Subcutaneous abdominal adipose tissue (tissue), 5 donors: ENCODE measurements around the gene POU6F2.

ENCODE experiments used
- H3K27ac ChIP-seq: one replicate; pipeline ENCODE4 v1.7.0; 2013; ENCODE audit warnings: low read depth, mild to moderate bottlenecking, inconsistent platforms, low read length, moderate library complexity
- H3K27me3 ChIP-seq, 5 donors: one replicate each; pipeline ENCODE4 v1.7.0; 2013; ENCODE audit warnings: low read length in 5 of 5, inconsistent platforms in 1 of 5; ENCODE audit not compliant: control insufficient read depth in 5 of 5, insufficient read depth in 4 of 5
- H3K36me3 ChIP-seq, 5 donors: one replicate each; pipeline ENCODE4 v1.7.0; 2013; ENCODE audit warnings: low read length in 5 of 5; ENCODE audit not compliant: control insufficient read depth in 5 of 5, insufficient read depth in 5 of 5
- H3K4me1 ChIP-seq, 5 donors: one replicate each; pipeline ENCODE4 v1.7.0; 2013; ENCODE audit warnings: low read length in 5 of 5, mild to moderate bottlenecking in 3 of 5, moderate library complexity in 1 of 5; ENCODE audit not compliant: control insufficient read depth in 5 of 5, insufficient read depth in 5 of 5
- H3K4me3 ChIP-seq, 5 donors: one replicate each; pipeline ENCODE4 v1.7.0; 2013; ENCODE audit warnings: low read length in 5 of 5, low read depth in 1 of 5
- H3K9ac ChIP-seq, 5 donors: one replicate each; pipeline ENCODE4 v1.7.0; 2013; ENCODE audit warnings: low read length in 5 of 5, mild to moderate bottlenecking in 4 of 5, moderate library complexity in 3 of 5
- H3K9me3 ChIP-seq, 5 donors: one replicate each; pipeline ENCODE4 v1.7.0; 2013; ENCODE audit warnings: low read length in 5 of 5; ENCODE audit not compliant: control insufficient read depth in 5 of 5
- donor health status: healthy.
- donor health status: healthy.
- donor health status: healthy.
- donor health status: healthy.
- donor health status: healthy.

POU6F2 gene

GRCh38 chr7:39338716-39339115 is 361.0 kb downstream of the POU6F2 start:
- Histone ChIP-seq H3K36me3 (no peaks in the 10 kb centered on the region), H3K4me3 (no peak overlapping the region), H3K27ac (no peak overlapping the region), H3K9ac (no peak overlapping the region), H3K4me1 (no peaks in the 10 kb centered on the region), H3K27me3 (no peaks in the 10 kb centered on the region), H3K9me3 (no peaks in the 10 kb centered on the region)

DNA sequence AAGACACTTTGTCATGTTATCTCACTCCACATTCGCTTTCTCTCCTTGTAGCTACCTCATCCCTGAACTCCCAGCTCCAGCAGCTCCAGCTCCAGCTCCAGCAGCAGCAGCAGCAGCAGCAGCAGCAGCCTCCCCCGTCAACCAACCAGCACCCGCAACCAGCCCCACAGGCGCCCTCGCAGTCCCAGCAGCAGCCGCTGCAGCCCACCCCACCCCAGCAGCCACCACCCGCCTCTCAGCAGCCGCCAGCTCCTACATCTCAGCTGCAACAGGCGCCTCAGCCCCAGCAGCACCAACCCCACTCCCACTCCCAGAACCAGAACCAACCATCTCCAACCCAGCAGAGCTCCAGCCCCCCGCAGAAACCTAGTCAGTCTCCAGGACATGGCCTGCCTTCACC is 361.9 kb downstream of the POU6F2 start:
- Histone ChIP-seq H3K36me3 (no peaks in the 10 kb centered on the region), H3K9ac (no peak overlapping the region), H3K27me3 (no peaks in the 10 kb centered on the region), H3K27ac (no peak overlapping the region), H3K9me3 (no peaks in the 10 kb centered on the region), H3K4me3 (no peak overlapping the region), H3K4me1 (no peaks in the 10 kb centered on the region)

DNA sequence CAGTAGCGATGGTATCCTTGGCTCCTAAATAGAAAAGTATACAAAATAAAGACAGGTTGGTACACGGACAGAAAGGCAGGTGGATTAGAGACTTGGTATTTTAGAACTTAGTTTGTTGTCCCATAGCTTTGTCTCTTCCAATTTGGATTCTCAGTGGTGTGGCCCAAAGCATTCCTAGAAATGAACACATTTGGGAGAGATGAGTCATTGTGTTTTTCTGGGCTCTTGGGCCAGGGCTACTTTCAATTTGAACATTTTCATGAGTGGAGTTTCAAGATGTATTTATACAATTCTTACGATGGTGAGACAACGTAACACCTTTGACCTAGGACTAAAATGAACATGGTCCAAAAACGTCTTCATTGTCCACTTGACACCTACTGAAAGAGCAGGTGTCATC is 363.4 kb downstream of the POU6F2 start:
- Histone ChIP-seq H3K4me3 (no peak overlapping the region), H3K9me3 (no peaks in the 10 kb centered on the region), H3K36me3 (no peaks in the 10 kb centered on the region), H3K27ac (no peak overlapping the region), H3K4me1 (no peaks in the 10 kb centered on the region), H3K27me3 (no peaks in the 10 kb centered on the region), H3K9ac (no peak overlapping the region)

DNA sequence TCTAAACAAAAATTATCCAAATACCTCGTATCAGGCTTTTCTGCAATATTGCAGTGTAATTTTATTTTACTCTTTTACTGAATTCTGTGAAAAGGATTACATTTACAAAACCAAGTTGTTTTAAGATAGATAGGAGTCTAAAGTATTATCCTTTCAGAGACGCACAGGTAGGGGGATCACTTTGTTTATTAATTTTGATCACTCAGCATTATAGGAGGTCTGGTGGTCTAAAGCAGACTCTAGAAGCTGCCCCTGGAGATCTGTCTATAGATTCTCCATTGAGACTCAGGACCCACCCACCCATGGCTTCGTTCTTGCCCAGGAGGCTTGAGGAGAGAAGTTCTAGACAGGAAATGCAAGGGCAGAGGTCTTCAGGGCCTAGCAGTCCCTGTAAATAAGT is 365.1 kb downstream of the POU6F2 start:
- Histone ChIP-seq H3K36me3 (no peaks in the 10 kb centered on the region), H3K9me3 (no peaks in the 10 kb centered on the region), H3K9ac (no peak overlapping the region), H3K27me3 (no peaks in the 10 kb centered on the region), H3K4me1 (no peaks in the 10 kb centered on the region), H3K4me3 (no peak overlapping the region), H3K27ac (no peak overlapping the region)

- peaks cover 0 to 4% (median 0%) of the 10 kb centered on the region in 5 donors for H3K27me3 ChIP-seq
- H3K4me1 ChIP-seq: no peaks in the 10 kb centered on the region
- H3K9me3 ChIP-seq: no peaks in the 10 kb centered on the region
- no peak overlapping the region for H3K9ac ChIP-seq
- H3K27ac ChIP-seq: no peak overlapping the region
- no peaks in the 10 kb centered on the region for H3K36me3 ChIP-seq
- no peak overlapping the region for H3K4me3 ChIP-seq
Observed at GRCh38 chr7:39349452-39350123, 371.9 kb downstream of the POU6F2 start.

GRCh38 chr7:39353615-39354376 is 376.1 kb downstream of the POU6F2 start:
- Histone ChIP-seq H3K27ac (no peak overlapping the region), H3K4me1 (no peaks in the 10 kb centered on the region), H3K27me3 (peaks cover 0 to 4% (median 0%) of the 10 kb centered on the region in 5 donors), H3K36me3 (no peaks in the 10 kb centered on the region), H3K4me3 (no peak overlapping the region), H3K9ac (no peak overlapping the region), H3K9me3 (no peaks in the 10 kb centered on the region)

DNA sequence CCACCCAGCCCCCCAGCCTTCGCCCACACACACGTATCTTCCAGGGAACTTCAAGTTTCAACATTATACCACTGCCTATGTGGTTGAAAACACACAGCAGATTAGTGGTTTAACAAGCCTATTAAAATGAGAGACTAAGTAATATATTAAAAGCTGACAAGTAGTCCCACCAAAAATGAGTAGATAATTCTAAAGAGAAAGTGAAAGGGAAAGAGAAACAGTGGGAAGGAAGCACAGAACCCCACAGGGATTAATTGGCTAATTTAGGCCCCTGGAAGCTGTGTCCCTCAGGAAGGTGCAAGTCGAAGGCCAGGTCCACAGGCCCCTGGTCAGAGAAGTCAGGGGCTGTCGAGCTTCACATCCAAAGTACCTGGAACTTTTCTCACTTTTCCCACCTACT is 378.0 kb downstream of the POU6F2 start:
- no peak overlapping the region for H3K9ac ChIP-seq
- H3K27me3 ChIP-seq: no peaks in the 10 kb centered on the region

GRCh38 chr7:39356172-39356925 is 378.6 kb downstream of the POU6F2 start:
- Histone ChIP-seq H3K36me3 (no peaks in the 10 kb centered on the region), H3K4me1 (no peaks in the 10 kb centered on the region), H3K27me3 (no peaks in the 10 kb centered on the region), H3K27ac (no peak overlapping the region), H3K9me3 (no peaks in the 10 kb centered on the region), H3K9ac (no peak overlapping the region), H3K4me3 (no peak overlapping the region)

More for the DNA sequence above, 378.0 kb downstream of the POU6F2 start:
- Histone ChIP-seq H3K9me3 (no peaks in the 10 kb centered on the region), H3K36me3 (no peaks in the 10 kb centered on the region), H3K4me1 (no peaks in the 10 kb centered on the region), H3K27ac (no peak overlapping the region), H3K4me3 (no peak overlapping the region)

- Histone ChIP-seq H3K4me3 (no peak overlapping the region), H3K9me3 (no peaks in the 10 kb centered on the region), H3K36me3 (no peaks in the 10 kb centered on the region), H3K27me3 (no peaks in the 10 kb centered on the region), H3K9ac (no peak overlapping the region), H3K27ac (no peak overlapping the region), H3K4me1 (no peaks in the 10 kb centered on the region)
Observed at GRCh38 chr7:39357648-39358047, 379.9 kb downstream of the POU6F2 start.

GRCh38 chr7:39360038-39360437 is 382.3 kb downstream of the POU6F2 start:
- H3K9me3 ChIP-seq: no peaks in the 10 kb centered on the region
- no peak overlapping the region for H3K9ac ChIP-seq
- H3K4me1 ChIP-seq: no peaks in the 10 kb centered on the region
- H3K27ac ChIP-seq: no peak overlapping the region
- H3K36me3 ChIP-seq: no peaks in the 10 kb centered on the region
- H3K27me3 ChIP-seq: no peaks in the 10 kb centered on the region
- H3K4me3 ChIP-seq: no peak overlapping the region
